HL-60 (cell line): ENCODE data around the gene SULT1A2.

ENCODE experiments used
- DNase-seq, 2 experiments: peaks; one replicate each; pipeline ENCODE4 v3.0.0-alpha.2; 2010 to 2020; ENCODE audit warnings: low read depth in 1 of 2, low spot score in 1 of 2
- H3K27ac ChIP-seq: fragments of 250-450 bp; sonication (Bioruptor Pico); replicated peaks from 2 replicates; pipeline ENCODE4 v1.5.1; 2020; ENCODE audit warnings: mild to moderate bottlenecking, moderate library complexity
- H3K27me3 ChIP-seq: fragments of 250-450 bp; sonication (Bioruptor Pico); 2 replicates; pipeline ENCODE4 v1.5.1; 2021; ENCODE audit warnings: mild to moderate bottlenecking, moderate library complexity; ENCODE audit not compliant: insufficient read depth, poor library complexity, severe bottlenecking
- H3K4me3 ChIP-seq: replicated peaks from 2 replicates; pipeline ENCODE4 v1.5.1; 2011; ENCODE audit warnings: mild to moderate bottlenecking, control low read depth, low read length; ENCODE audit not compliant: insufficient read depth
- CTCF ChIP-seq: IDR thresholded peaks from one replicate; pipeline ENCODE4 v1.5.1; 2011; ENCODE audit warnings: low read length, control low read depth, inconsistent platforms; ENCODE audit not compliant: insufficient read depth
- GABPA ChIP-seq: IDR thresholded peaks from 2 replicates; pipeline ENCODE4 v1.6.1; 2012; ENCODE audit warnings: low read depth
- POLR2AphosphoS5 ChIP-seq: IDR thresholded peaks from 2 replicates; pipeline ENCODE4 v1.6.1; 2012; ENCODE audit warnings: low read depth
- REST ChIP-seq: IDR thresholded peaks from 2 replicates; pipeline ENCODE4 v1.6.1; 2012; ENCODE audit warnings: low read depth; ENCODE audit not compliant: insufficient replicate concordance
- SPI1 ChIP-seq: IDR thresholded peaks from 2 replicates; pipeline ENCODE4 v1.6.1; 2012; ENCODE audit warnings: low read depth, mild to moderate bottlenecking, borderline replicate concordance

Gene SULT1A2

GRCh38 chr16:28573738-28574718 lies 22.8 kb downstream of the SULT1A2 start:
- H3K27me3 ChIP-seq = no peaks in the 10 kb centered on the region
- no peak for DNase-seq
- no peak overlapping the region for H3K4me3 ChIP-seq
- TF ChIP-seq CTCF (no peak), SPI1 (no peak), POLR2AphosphoS5 (no peak), REST (no peak), GABPA (no peak)
- no peak overlapping the region for H3K27ac ChIP-seq

GRCh38 chr16:28572696-28573510 lies 23.9 kb downstream of the SULT1A2 start:
- Histone ChIP-seq H3K4me3 (no peak overlapping the region), H3K27ac (no peak overlapping the region), H3K27me3 (no peaks in the 10 kb centered on the region)
- DNase-seq = no peak
- TF ChIP-seq CTCF = no peak
- no peak for TF ChIP-seq GABPA
- no peak for TF ChIP-seq POLR2AphosphoS5
- TF ChIP-seq SPI1 = no peak
- TF ChIP-seq REST = no peak

- no peak for DNase-seq
- Histone ChIP-seq H3K27ac (no peak overlapping the region), H3K4me3 (no peak overlapping the region), H3K27me3 (no peaks in the 10 kb centered on the region)
- TF ChIP-seq POLR2AphosphoS5 (no peak), GABPA (no peak), REST (no peak), CTCF (no peak), SPI1 (no peak)
These were observed 26.7 kb downstream of the SULT1A2 start for GRCh38 chr16:28569968-28570752.
